ENCODE data around the gene TACC2. TPM values are rescaled to one million over a fixed set of nuclear protein-coding genes. Genes with fewer than 3 reads are reported as not detected.

The TACC2 gene
- total and polyA plus RNA-seq, 9 of the 15 experiments (the other 6 are each of a cell fraction or from before 2014, with no cell fraction given): under 0.01 to 0.35 (median 0.03) TPM; not detected in 6

DNA sequence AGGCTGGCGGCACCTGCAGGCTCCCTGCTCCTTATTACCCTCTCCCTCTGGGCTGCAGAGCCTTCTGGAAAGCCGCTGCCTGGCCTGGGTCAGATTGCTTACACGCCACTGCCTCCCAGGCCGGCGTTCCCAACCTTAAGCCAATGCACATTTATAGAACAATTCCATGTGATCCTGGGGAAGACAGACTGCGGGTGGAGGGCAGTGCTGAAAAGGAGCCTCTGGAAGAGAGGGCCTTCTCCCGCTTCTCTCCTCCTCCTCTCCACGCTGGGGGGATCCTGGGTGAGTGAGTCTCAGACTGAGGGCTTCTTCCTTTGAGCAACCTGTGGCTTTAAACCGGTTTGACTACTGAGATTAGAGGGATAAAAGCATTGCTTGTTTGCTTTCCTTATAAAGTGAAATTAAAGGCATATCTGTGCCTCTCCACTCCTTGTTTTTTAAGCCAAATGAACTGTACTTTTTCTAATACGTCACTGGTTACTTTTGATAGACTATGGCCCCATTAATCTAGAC is 5.5 kb downstream of the TACC2 start:
- ATAC-seq (no peak), DNase-seq (ENCODE audit: extremely low read depth in 1 of 4, low spot score in 3 of 4) (no peak), FAIRE-seq (no peak)
- Histone ChIP-seq H2AFZ (ENCODE audit: low read depth, low read length) (no peak overlapping the region), H3K27ac (ENCODE audit: extremely low read depth, low read depth, low read length) (no peak overlapping the region), H3K27me3 (ENCODE audit: control insufficient read depth in 2 of 2, insufficient read depth in 2 of 2, low read length in 2 of 2) (peaks cover 6 to 26% of the 10 kb centered on the region in 2 experiments; a peak in 3 of 5 replicates), H3K4me3 (no peak overlapping the region), H3K9me1 (ENCODE audit: control insufficient read depth, insufficient read depth, low read length) (no peaks in the 10 kb centered on the region), H3K4me1 (replicated peaks in 1 of 2; ENCODE audit: control insufficient read depth in 2 of 2, insufficient read depth in 2 of 2, low read length in 2 of 2) (no peaks in the 10 kb centered on the region), H3K79me2 (ENCODE audit: control insufficient read depth, insufficient read depth, low read length) (no peaks in the 10 kb centered on the region), H3K4me2 (ENCODE audit: insufficient read depth, low read length) (no peak overlapping the region), H4K20me1 (replicated peaks; ENCODE audit: control insufficient read depth, insufficient read depth, low read length) (no peaks in the 10 kb centered on the region), H3K9me3 (replicated peaks; ENCODE audit: control insufficient read depth, insufficient read depth, low read depth, low read length) (no peaks in the 10 kb centered on the region; the same call in 1 of the 2 replicates), H3K36me3 (ENCODE audit: control insufficient read depth, insufficient read depth, low read length) (no peaks in the 10 kb centered on the region), H3K9ac (ENCODE audit: insufficient read depth in 1 of 2, low read depth in 2 of 2, low read length in 2 of 2) (no peak overlapping the region)
- TF ChIP-seq, protein P1, sequence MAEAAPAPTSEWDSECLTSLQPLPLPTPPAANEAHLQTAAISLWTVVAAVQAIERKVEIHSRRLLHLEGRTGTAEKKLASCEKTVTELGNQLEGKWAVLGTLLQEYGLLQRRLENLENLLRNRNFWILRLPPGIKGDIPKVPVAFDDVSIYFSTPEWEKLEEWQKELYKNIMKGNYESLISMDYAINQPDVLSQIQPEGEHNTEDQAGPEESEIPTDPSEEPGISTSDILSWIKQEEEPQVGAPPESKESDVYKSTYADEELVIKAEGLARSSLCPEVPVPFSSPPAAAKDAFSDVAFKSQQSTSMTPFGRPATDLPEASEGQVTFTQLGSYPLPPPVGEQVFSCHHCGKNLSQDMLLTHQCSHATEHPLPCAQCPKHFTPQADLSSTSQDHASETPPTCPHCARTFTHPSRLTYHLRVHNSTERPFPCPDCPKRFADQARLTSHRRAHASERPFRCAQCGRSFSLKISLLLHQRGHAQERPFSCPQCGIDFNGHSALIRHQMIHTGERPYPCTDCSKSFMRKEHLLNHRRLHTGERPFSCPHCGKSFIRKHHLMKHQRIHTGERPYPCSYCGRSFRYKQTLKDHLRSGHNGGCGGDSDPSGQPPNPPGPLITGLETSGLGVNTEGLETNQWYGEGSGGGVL (CRISPR knock-in tag; IDR thresholded peaks at IDR 0.05): no peak
- TF ChIP-seq FOXK2 (conservative IDR thresholded peaks at IDR 0.05 in 1 of 2, IDR thresholded peaks at IDR 0.05 in 1 of 2; ENCODE audit: low read depth in 2 of 2) (no peak), HNRNPH1 (optimal IDR thresholded peaks at IDR 0.05; ENCODE audit: low read depth, low read length) (no peak)
- TF ChIP-seq, protein P2, sequence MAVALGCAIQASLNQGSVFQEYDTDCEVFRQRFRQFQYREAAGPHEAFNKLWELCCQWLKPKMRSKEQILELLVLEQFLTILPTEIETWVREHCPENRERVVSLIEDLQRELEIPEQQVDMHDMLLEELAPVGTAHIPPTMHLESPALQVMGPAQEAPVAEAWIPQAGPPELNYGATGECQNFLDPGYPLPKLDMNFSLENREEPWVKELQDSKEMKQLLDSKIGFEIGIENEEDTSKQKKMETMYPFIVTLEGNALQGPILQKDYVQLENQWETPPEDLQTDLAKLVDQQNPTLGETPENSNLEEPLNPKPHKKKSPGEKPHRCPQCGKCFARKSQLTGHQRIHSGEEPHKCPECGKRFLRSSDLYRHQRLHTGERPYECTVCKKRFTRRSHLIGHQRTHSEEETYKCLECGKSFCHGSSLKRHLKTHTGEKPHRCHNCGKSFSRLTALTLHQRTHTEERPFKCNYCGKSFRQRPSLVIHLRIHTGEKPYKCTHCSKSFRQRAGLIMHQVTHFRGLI (CRISPR knock-in tag; IDR thresholded peaks at IDR 0.05): no peak
- ChIA-PET POLR2A (no interaction called here), CTCF (ENCODE audit: low intra/inter-chr PET ratio) (no interaction called here)
- in situ Hi-C loops (cut with MboI) (no loop called here), intact Hi-C loops (cut with micrococcal nuclease) (no loop called here)
- 3% methylated on average over 7 of the region's 10 CpGs for WGBS (ENCODE audit: insufficient coverage, low coverage, missing lambda C conversion rate)
- BruUV-seq (replicated peaks): no TSS peak
